ENCODE results near the gene TBCK.

The TBCK gene

DNA sequence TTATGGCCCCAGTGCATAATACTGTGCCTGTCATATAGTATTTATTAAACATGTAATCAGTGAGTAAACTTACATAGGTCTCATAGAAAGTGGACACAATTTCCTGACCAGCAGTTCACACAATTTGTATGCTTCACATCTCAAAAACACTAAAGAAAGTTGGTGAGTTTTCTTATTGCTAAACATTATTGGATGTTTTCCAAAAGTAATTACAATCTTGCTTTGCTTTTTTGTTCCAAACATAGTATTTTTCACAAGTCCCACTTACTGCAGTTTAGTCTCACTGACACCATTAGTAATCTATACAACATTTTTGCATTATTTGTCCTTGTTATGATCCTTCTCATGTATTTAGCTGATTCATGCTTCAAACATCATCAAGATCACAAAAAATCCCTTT lies 132.5 kb downstream of the TBCK start:
- H3K27ac ChIP-seq = no peak overlapping the region
- no peak for TF ChIP-seq CTCF (conservative IDR thresholded peaks at IDR 0.05)

DNA sequence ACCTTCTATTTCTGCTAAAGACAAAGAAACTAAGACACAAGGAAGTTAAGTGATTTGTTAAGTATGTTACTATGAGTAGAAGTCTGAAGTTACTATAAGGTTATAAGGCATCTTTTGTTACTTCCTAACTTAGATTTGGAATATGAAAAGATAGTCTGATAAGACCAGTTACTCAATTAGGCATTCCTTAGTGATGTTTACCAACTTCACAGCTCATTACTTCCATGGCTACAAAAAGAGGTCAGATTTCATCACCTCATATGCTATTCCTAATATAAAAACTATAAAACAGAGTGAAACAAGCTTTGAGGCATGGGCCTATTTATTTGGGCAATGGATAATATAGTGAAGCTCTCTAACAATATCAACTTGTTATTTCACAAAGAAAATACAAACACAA lies 143.1 kb downstream of the TBCK start:
- no peak overlapping the region for H3K27ac ChIP-seq
- no peak for TF ChIP-seq CTCF (conservative IDR thresholded peaks at IDR 0.05)

- TF ChIP-seq CTCF (conservative IDR thresholded peaks at IDR 0.05) = no peak
- no peak overlapping the region for H3K27ac ChIP-seq
These were observed 150.5 kb downstream of the TBCK start for GRCh38 chr4:106165351-106166010.

- H3K27ac ChIP-seq = no peak overlapping the region
- TF ChIP-seq CTCF (conservative IDR thresholded peaks at IDR 0.05) = no peak
These were observed 153.7 kb downstream of the TBCK start for GRCh38 chr4:106162278-106162677.

DNA sequence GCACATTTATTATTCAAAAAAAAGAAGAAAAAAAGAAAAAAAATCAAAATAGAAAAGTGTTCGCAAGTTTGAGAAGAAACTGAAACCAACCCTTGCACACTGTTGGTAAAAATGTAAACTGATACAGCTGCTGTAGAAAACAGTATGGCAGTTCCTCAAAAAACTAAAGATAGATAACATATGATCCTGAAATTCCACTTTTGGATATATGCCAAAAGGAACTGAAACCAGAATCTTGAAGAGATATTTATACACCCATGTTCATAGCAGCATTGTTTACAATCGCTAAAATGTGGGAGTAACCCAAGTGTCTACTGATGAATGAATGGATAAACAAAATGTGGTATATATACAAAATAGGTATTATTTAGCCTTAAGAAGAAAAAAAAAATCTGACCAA lies 155.4 kb downstream of the TBCK start:
- no peak for TF ChIP-seq CTCF (conservative IDR thresholded peaks at IDR 0.05)
- H3K27ac ChIP-seq = no peak overlapping the region

DNA sequence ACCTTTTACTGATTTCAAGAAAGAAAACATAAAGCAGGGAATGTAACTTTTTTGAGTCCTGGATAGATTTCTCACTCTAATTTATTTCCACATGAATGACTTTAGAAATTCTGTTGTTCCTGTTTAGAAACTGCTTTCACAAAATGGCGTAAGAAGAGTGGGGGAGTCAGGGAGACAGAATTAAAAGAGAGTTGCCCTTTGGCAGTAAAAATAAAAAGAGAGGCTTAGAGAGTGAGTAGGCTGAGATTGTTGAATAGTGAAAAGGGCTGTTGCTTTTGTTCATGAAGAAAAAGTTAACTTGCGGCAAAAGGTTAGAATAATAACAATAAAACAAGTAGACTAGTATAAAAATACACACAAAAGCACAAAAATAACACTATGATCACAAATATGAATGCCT lies 166.1 kb downstream of the TBCK start:
- no peak overlapping the region for H3K27ac ChIP-seq
- TF ChIP-seq CTCF (conservative IDR thresholded peaks at IDR 0.05) = no peak

GRCh38 chr4:106149026-106149425 lies 167.0 kb downstream of the TBCK start:
- TF ChIP-seq CTCF (conservative IDR thresholded peaks at IDR 0.05) = no peak

More at GRCh38 chr4:106149026-106149425, 167.0 kb downstream of the TBCK start:
- no peak overlapping the region for H3K27ac ChIP-seq
